HepG2 (cell line): ENCODE results near the gene AEBP1.

ENCODE experiments used
- ATF4 ChIP-seq, 2 experiments: fragments of 450-650 bp in 1 of 2; sonication (generic) in 1 of 2; formaldehyde crosslinking; IDR thresholded peaks; 2 replicates each; pipeline versions ENCODE4 v1.5.0 to v1.8.0; 2020 to 2022; ENCODE audit warnings: mild to moderate bottlenecking in 1 of 2, missing genetic modification reagents in 1 of 2
- ATF7-NPFF ChIP-seq: sonication (generic); formaldehyde crosslinking; IDR thresholded peaks from 2 replicates; pipeline ENCODE4 v1.8.1; 2023; ENCODE audit warnings: mild to moderate bottlenecking, low read depth, missing genetic modification reagents, moderate library complexity
- BCL3 ChIP-seq: sonication (generic); formaldehyde crosslinking; IDR thresholded peaks from 2 replicates; pipeline ENCODE4 v1.5.1; 2020; ENCODE audit warnings: mild to moderate bottlenecking, missing genetic modification reagents, moderate library complexity
- FOXM1 ChIP-seq: sonication (generic); formaldehyde crosslinking; IDR thresholded peaks from 2 replicates; pipeline ENCODE4 v1.5.0; 2020; ENCODE audit warnings: missing genetic modification reagents
- HNRNPH1 ChIP-seq: fragments of 200-400 bp; formaldehyde crosslinking; optimal IDR thresholded peaks from 2 replicates; pipeline ENCODE3; 2017; ENCODE audit warnings: mild to moderate bottlenecking, low read depth, low read length
- KAT2B ChIP-seq: fragments of 150-350 bp; IDR thresholded peaks from 2 replicates; pipeline ENCODE4 v1.6.1; 2014; ENCODE audit warnings: low read depth, low read length, borderline replicate concordance
- NFRKB ChIP-seq: fragments of 450-650 bp; IDR thresholded peaks from 2 replicates; pipeline ENCODE4 v1.6.1; 2017
- POLR2A ChIP-seq, 2 experiments: IDR thresholded peaks; 2 replicates each; pipeline ENCODE4 v1.6.1; 2011; ENCODE audit warnings: low read depth in 2 of 2, low read length in 2 of 2, mild to moderate bottlenecking in 1 of 2, moderate library complexity in 1 of 2; ENCODE audit not compliant: insufficient read depth in 1 of 2
- TEAD2 ChIP-seq: sonication (generic); formaldehyde crosslinking; IDR thresholded peaks from 2 replicates; pipeline ENCODE4 v1.9.0; 2021; ENCODE audit warnings: missing genetic modification reagents
- ZFX ChIP-seq: sonication (generic); formaldehyde crosslinking; IDR thresholded peaks from 2 replicates; pipeline ENCODE4 v1.4.0; 2020; ENCODE audit warnings: mild to moderate bottlenecking, low read depth, missing genetic modification reagents, moderate library complexity
- ZNF274 ChIP-seq: sonication (generic); formaldehyde crosslinking; IDR thresholded peaks from 2 replicates; pipeline ENCODE4 v1.5.1; 2020; ENCODE audit warnings: mild to moderate bottlenecking, missing genetic modification reagents
- ZSCAN9 ChIP-seq: IDR thresholded peaks from 2 replicates; pipeline ENCODE4 v1.6.1; 2016; ENCODE audit warnings: borderline replicate concordance
- TF ChIP-seq, protein P1 (sequence below): sonication (generic); formaldehyde crosslinking; IDR thresholded peaks from 2 replicates; pipeline ENCODE4 v1.5.0; 2020; ENCODE audit warnings: mild to moderate bottlenecking, missing genetic modification reagents, moderate library complexity
- TF ChIP-seq, protein P2 (sequence below): sonication (generic); formaldehyde crosslinking; IDR thresholded peaks from 2 replicates; pipeline ENCODE4 v1.8.0; 2022; ENCODE audit warnings: mild to moderate bottlenecking, missing genetic modification reagents; ENCODE audit not compliant: insufficient replicate concordance

DNA sequence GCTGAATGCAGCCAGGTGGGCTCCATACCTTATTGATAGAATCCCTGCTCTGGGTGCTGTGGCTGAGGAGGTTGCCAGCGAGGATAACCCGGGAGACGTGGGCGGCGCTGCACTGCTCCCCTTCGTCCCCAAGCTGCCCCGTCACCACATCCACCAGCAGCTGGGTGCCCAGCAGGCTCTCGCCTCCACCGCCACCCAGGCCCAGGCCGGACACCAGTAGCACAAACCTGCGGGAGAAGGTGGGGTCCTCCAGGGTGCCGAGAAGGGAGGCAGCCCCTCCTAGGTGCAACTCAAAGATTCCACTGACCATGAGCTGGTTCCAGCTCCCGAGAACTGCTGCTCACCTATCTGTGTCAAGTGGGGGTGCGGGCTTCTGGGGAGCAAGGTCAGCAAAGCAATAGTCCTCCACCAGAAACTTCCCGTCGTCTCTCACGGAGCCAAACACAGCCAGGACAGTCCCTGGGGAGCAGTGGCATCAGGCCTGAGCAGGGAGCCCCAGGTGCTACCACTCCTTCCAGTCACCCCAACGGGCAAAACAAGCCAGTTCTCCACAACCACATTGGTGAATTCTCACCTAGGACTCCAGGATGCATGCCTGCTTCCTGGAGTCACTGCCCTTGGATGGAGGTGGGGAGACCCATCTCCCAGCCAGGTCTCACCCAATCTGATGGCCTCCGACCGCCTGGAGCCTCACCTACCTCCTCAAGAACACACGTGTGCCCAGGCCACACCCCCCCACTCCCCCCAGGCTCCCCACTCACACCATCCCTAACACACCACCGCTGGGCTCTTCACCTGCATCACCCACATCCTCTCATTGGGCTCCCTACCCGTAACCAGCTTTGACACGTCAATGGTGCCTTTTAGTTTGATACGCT is 12.9 kb downstream of the AEBP1 start:
- TF ChIP-seq BCL3 (CRISPR knock-in tag) (no peak), POLR2A (IDR thresholded peaks at IDR 0.05; ENCODE audit: insufficient read depth in 1 of 2, low read depth in 2 of 2, low read length in 2 of 2) (no peak), HNRNPH1 (no peak), NFRKB (no peak), KAT2B (no peak), ATF7-NPFF (no peak), ZSCAN9 (no peak), ZFX (CRISPR knock-in tag) (no peak), ATF4 (CRISPR knock-in tag; IDR thresholded peaks at IDR 0.05) (no peak), FOXM1 (no peak), ZNF274 (CRISPR knock-in tag) (no peak), TEAD2 (no peak)
- TF ChIP-seq, protein P1, sequence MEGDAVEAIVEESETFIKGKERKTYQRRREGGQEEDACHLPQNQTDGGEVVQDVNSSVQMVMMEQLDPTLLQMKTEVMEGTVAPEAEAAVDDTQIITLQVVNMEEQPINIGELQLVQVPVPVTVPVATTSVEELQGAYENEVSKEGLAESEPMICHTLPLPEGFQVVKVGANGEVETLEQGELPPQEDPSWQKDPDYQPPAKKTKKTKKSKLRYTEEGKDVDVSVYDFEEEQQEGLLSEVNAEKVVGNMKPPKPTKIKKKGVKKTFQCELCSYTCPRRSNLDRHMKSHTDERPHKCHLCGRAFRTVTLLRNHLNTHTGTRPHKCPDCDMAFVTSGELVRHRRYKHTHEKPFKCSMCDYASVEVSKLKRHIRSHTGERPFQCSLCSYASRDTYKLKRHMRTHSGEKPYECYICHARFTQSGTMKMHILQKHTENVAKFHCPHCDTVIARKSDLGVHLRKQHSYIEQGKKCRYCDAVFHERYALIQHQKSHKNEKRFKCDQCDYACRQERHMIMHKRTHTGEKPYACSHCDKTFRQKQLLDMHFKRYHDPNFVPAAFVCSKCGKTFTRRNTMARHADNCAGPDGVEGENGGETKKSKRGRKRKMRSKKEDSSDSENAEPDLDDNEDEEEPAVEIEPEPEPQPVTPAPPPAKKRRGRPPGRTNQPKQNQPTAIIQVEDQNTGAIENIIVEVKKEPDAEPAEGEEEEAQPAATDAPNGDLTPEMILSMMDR (CRISPR knock-in tag): no peak
- TF ChIP-seq, protein P2, sequence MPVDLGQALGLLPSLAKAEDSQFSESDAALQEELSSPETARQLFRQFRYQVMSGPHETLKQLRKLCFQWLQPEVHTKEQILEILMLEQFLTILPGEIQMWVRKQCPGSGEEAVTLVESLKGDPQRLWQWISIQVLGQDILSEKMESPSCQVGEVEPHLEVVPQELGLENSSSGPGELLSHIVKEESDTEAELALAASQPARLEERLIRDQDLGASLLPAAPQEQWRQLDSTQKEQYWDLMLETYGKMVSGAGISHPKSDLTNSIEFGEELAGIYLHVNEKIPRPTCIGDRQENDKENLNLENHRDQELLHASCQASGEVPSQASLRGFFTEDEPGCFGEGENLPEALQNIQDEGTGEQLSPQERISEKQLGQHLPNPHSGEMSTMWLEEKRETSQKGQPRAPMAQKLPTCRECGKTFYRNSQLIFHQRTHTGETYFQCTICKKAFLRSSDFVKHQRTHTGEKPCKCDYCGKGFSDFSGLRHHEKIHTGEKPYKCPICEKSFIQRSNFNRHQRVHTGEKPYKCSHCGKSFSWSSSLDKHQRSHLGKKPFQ (CRISPR knock-in tag): no peak
